ENCODE data around the gene CFAP298. TPM values are rescaled to one million over a fixed set of nuclear protein-coding genes. Genes with fewer than 3 reads are reported as not detected.

CFAP298 gene
- total and polyA plus RNA-seq, 10 of the 15 experiments (the other 5 are each of a cell fraction or from before 2014, with no cell fraction given) = 9.5 to 79.1 (median 30.2) TPM

- TF ChIP-seq FOS (IDR thresholded peaks at IDR 0.05; ENCODE audit: borderline replicate concordance, extremely low read depth, insufficient read length) (no peak), BHLHE40 (IDR thresholded peaks at IDR 0.05; ENCODE audit: borderline replicate concordance in 1 of 2, low read depth in 2 of 2, low read length in 1 of 2) (peak in 1 of 2 experiments; percentile 89; a peak in 2 of 4 replicates), GABPA (IDR thresholded peaks at IDR 0.05; ENCODE audit: low read depth) (peak; percentile 97), ZNF592 (IDR thresholded peaks at IDR 0.05) (no peak), MLLT1 (IDR thresholded peaks at IDR 0.05) (peak; percentile 72), POLR2AphosphoS5 (IDR thresholded peaks at IDR 0.05; ENCODE audit: low read length) (0 out of 2 replicates have a peak, but pooled peaks have one; percentile 60), SMAD5 (IDR thresholded peaks at IDR 0.05; ENCODE audit: low read depth) (no peak; the same call in 1 of the 2 replicates), ZNF622 (IDR thresholded peaks at IDR 0.05) (no peak), SREBF1 (IDR thresholded peaks at IDR 0.05; ENCODE audit: low read length) (0 out of 2 replicates have a peak, but pooled peaks have one; percentile 8), NFYA (IDR thresholded peaks at IDR 0.05; ENCODE audit: borderline replicate concordance, low read depth, low read length) (no peak), SREBF2 (IDR thresholded peaks at IDR 0.05; ENCODE audit: low read length) (no peak), HDAC6 (IDR thresholded peaks at IDR 0.05; ENCODE audit: unreplicated experiment) (no peak), CHD2 (IDR thresholded peaks at IDR 0.05; ENCODE audit: borderline replicate concordance, low read depth, low read length) (peak; percentile 61; the same call in 1 of the 2 replicates), NR2C1 (IDR thresholded peaks at IDR 0.05) (peak; percentile 26; the same call in 1 of the 2 replicates), RELA (IDR thresholded peaks at IDR 0.05; ENCODE audit: borderline replicate concordance, partially characterized antibody) (peak; percentile 64), JUNB (IDR thresholded peaks at IDR 0.05) (no peak), MEF2B (IDR thresholded peaks at IDR 0.05; ENCODE audit: partially characterized antibody, poor library complexity, severe bottlenecking) (peak; percentile 50), CUX1 (IDR thresholded peaks at IDR 0.05; ENCODE audit: insufficient replicate concordance, low read depth, low read length) (no peak)
Measured at GRCh38 chr21:32612075-32612998, at the start of gene CFAP298 (continued).
